ENCODE data around the gene DAND5. TPM values are rescaled to one million over a fixed set of nuclear protein-coding genes. Genes with fewer than 3 reads are reported as not detected.

DAND5 gene
- total and polyA plus RNA-seq, 9 of the 15 experiments (the other 6 are each of a cell fraction or from before 2014, with no cell fraction given), result 0.22 to 0.83 (median 0.60) TPM

DNA sequence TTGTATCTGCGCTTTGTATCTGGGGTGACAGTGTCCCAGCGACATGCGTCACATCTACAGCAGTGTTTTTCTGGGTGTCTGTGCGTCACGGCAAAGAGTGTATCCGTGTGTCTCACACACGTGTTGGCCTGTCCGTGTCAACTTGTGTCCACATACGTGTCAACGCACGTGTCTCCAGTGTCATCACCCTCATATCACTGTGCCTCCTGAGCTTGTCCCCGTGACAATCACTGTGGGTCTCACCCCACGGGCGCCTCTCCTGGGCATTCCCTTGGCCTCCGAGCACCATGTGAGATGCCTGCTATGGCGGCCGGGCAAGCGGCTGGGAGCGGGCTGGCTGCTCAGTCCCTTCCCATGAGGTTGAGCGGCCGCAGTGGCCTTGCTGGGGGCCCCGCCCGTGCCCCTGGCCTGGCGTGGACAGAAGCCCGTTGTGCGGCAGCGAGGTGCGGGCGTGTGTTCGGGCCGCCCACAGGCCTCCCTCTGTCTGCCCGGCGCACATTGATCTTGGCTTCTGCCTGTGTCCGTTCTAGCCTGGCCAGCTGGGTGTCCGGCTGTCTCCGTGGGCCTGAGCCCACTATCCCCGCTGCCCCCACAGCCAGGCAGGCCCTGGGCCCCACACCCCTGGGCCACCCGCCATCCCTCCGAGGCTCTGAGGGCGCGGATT lies 32.3 kb downstream of the DAND5 start (continued):
- TF ChIP-seq, protein P1, sequence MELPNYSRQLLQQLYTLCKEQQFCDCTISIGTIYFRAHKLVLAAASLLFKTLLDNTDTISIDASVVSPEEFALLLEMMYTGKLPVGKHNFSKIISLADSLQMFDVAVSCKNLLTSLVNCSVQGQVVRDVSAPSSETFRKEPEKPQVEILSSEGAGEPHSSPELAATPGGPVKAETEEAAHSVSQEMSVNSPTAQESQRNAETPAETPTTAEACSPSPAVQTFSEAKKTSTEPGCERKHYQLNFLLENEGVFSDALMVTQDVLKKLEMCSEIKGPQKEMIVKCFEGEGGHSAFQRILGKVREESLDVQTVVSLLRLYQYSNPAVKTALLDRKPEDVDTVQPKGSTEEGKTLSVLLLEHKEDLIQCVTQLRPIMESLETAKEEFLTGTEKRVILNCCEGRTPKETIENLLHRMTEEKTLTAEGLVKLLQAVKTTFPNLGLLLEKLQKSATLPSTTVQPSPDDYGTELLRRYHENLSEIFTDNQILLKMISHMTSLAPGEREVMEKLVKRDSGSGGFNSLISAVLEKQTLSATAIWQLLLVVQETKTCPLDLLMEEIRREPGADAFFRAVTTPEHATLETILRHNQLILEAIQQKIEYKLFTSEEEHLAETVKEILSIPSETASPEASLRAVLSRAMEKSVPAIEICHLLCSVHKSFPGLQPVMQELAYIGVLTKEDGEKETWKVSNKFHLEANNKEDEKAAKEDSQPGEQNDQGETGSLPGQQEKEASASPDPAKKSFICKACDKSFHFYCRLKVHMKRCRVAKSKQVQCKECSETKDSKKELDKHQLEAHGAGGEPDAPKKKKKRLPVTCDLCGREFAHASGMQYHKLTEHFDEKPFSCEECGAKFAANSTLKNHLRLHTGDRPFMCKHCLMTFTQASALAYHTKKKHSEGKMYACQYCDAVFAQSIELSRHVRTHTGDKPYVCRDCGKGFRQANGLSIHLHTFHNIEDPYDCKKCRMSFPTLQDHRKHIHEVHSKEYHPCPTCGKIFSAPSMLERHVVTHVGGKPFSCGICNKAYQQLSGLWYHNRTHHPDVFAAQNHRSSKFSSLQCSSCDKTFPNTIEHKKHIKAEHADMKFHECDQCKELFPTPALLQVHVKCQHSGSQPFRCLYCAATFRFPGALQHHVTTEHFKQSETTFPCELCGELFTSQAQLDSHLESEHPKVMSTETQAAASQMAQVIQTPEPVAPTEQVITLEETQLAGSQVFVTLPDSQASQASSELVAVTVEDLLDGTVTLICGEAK (IDR thresholded peaks at IDR 0.05), result no peak
- TF ChIP-seq, protein P1 (CRISPR knock-in tag; IDR thresholded peaks at IDR 0.05), result no peak
- no peak for TF ChIP-seq MECOM (CRISPR knock-in tag; IDR thresholded peaks at IDR 0.05)
- TF ChIP-seq TBL1XR1 (IDR thresholded peaks at IDR 0.05; ENCODE audit: low read length in 2 of 2), result no peak
- no peak for TF ChIP-seq DNMT1 (IDR thresholded peaks at IDR 0.05)
- no peak for TF ChIP-seq SOX6 (IDR thresholded peaks at IDR 0.05)

Data from K562 (cell line).